Mucosa of gallbladder (tissue), 1 donor: Measurements from ENCODE around the gene CCDC13. TPM values are rescaled to one million over a fixed set of nuclear protein-coding genes. Genes with fewer than 3 reads are reported as not detected.

ENCODE experiments used
- DNase-seq: peaks from one replicate; pipeline ENCODE4 v3.0.0-alpha.2; 2020; ENCODE audit warnings: low spot score
- total RNA-seq: library from RNA; stranded (reverse); gene quantifications from one replicate; pipeline ENCODE4 v1.2.1, GENCODE V29; 2021
- donor health status: DM: no; HTN: no; CAD: no.

The CCDC13 gene
- total RNA-seq, 1 donor from 2014 or later, result 1.4 TPM

DNA sequence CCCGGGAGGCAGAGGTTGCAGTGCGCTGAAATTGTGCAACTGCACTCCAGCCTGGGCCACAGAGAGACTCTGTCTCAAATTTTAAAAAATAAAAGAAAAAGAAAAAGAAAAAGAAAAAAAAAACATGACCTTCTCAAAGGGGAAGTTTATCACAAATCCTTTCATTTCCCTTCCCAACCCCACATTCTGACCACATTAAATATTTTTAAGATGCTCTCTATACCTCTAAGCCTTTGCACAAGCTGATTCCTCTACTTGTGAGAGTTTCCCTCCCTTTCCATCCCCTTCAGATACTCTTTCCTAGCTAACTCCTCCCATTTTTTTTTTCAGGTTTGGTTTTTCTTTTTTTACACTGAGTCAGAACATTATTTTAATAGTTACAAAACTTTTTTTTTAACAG is 27.2 kb upstream of the CCDC13 start:
- no peak for DNase-seq

DNA sequence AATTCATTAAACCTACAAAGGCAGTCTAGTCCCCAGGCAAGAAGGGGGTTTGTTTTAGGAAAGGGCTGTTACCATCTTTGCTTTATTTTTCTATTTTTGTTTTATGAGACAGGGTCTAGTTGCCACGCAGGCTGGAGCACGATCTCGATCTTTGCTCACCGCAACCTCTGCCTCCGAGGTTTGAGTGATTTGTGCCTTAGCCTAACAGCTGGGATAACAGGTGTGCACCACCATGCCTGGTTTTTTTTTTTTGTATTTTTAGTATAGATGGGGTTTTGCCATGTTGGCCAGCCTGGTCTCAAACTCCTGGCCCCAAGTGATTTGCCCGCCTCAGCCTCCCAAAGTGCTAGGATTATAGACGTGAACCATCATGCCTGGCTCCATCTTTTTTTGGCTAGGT is 26.3 kb upstream of the CCDC13 start:
- DNase-seq, result no peak

DNA sequence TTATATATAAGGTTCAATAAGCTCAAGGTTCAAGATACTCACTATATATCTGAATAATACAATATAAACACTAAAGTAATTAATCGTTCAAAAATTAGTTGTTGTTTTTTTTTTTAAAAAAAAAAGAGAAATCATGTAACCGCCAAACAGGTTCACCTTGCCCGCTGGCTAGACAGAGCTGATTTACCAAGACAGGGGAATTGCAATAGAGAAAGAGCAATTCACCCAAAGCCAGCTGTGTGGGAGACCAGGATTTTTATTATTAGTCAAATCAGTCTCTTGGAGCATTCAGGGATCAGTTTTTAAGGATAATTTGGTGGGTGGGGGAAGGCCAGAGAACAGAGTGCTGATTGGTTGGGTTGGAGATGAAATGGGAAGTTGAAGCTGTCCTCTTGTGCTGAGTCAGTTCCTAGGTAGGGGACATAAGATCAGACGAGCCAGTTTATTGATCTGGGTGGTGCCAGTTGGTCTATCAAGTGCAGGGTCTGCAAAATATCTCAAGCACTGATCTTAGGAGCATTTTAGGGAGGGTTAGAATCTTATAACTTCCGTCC is 23.4 kb upstream of the CCDC13 start:
- DNase-seq, result no peak

DNA sequence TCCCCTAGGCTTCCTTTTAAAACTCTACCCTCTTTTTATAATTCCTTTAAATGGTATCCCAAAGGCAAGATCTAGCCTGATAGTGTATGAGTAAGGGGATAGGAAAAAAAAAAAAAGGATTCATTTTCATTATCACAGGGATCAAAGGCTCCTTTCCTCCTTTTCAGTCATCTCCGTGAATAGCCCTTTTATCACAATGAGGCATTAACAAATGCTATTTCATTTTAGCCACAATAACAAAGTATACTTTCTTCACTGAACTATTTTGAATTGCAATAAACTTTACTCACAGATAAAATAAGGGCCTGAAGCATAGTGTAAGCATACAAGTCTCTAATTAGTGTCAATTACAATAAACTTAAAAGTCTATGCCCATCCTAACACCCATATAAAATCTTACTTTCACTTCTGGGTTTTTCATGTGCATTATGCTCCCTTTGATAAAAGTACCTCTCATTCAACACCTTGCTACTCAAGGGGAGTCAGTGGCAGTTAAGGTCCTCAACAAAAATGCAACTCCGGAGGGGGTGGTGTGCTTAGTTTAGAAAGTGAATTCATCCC is 22.6 kb upstream of the CCDC13 start:
- no peak for DNase-seq

DNA sequence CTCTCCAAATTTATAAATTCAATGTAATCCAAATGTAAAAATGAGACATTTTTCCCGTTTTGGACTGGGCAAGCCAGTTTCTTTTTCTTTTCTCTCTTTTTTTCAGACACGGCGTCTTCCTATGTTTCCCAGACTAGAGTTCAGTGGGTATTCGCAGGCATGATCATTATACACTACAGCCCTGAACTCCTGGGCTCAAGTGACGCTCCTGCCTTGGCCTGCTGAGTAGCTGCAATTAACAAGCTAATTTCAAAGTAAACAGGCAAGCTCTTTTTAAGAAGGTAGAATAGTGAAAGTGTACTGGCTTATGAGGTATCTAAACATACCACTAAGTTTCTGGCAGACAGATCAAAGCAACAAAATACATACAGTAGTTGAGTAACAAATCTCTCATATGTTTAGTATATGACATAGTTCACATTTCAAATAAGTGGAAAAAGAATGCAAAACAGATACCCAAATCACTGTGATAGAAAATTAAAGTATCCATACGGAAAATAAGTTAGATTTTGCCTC is 17.7 kb upstream of the CCDC13 start:
- no peak for DNase-seq

DNA sequence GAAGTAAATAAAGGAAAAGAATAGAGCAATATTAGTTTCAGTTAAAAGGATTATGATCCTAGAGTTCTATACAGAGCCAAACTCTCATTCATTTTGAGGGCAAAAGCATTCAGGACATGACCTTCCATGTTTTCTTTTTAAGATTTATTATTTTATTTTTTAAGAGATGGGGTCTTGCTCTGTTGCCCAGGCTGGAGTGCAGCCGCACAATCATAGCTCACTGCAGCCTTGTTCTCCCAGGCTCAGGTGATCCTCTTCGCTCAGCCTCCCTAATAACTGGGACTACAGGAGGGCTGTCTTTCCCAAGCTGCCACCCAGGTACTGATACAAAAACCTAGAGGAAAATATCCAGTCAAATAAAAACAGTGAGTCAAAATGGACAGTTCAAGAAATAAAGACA is 13.6 kb upstream of the CCDC13 start:
- no peak for DNase-seq

DNA sequence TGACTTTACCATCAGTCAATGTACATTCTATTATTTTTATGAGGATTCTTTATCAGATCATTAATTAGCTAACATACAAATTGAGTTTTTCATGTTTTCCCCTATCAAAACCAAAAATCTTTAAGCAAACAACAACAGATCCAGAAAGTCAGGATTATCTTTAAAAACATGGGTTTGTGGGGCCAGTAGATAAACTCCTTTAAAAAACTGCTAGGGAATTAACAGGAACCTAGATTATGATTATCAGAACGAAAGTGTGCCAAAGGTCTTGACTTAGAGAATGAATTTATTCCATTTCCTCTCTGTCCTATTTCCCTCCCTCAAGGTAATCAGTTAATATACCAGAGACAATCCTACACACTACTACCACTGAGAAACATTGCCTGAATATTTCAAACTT is 13.2 kb upstream of the CCDC13 start:
- DNase-seq, result no peak

DNA sequence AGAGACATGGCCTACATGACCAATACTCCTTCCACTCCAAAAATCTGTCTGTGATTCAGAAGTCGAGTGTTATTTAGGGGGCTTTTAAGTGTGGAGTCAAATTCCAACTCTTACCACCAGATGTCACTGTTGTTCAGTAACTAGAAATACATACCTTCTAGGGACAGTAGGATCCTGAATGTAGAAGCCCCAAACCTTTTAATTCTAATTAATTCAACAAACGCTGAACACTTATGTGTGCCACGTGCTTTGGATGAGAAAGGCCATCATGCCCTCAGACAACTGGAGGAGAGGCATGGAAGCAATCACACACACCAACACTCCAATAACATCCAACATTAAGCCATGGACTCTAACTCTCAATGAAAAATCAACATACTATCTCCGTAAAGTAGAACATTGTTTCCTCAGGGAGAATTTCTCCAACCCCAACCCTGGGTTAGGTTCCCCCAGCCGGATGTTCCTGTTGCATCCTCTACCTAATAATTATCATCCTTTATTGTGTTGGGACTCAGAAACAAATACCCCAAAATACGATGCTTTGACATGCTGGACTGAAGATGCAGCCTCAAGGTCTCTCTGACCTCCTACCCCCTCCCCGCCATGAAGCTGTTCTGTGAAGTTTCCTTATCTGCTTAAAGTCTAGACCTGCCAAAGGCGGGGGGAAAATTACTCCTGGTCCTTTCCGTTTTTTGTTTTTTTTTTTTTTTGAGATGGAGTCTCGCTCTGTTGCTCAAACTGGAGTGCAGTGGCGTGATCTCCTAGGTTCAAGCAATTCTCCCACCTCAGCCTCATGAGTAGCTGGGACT is 8.0 kb upstream of the CCDC13 start:
- peak; percentile 31 for DNase-seq

DNA sequence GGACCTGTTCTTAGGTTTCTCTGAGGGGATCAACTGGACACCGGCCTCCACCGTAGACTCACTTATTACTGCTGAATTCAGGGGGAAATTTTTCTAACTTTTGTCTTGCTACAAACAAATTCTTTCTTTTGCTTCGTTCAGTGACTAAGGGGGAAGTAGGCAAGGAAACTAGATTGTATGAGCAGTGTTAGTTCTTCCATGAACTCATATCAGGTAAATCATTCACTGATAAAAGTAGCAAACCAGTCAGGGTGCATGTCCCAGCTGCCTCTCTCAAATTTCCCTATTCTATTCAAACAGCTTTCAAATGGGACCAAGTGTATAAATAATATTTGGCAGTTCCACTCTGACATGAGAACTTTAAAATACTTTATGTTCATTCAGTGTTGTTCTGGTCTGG is 7.3 kb upstream of the CCDC13 start:
- DNase-seq, result no peak

DNA sequence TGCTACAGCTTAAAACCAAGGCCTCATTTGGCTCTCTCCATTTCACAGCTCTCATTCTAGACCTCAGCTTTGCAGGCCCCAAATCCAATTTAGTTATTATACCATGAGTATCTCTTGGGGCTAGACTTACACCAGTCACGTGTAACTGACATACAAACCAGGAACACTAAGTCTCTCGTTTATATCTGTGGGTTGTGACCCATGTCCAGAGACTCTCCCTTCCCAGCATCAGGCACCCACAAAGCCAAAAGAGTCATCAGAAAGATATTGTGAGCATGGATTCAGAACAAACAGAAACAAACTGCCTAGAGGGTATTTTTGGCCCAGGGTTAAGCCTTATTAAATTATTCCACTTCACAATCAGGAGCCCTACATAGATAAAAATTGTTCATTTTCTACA is 5.6 kb upstream of the CCDC13 start:
- DNase-seq, result no peak

DNA sequence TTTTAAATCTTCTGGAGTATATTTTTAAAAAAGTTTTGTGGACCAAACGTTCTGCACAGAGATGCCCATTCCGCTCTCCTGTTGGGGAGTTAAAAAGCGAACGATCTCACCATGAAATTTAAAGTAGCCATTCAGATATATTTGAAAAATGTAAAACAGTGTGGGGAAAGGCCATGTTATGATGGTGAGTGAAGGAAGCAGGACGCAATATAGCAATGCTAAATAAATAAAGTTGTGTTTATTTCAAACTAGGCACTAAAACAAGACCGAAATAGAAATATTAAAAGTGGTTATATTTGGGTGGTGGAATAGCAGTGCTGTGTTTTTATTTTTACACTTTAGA is 327 bp upstream of the CCDC13 start:
- DNase-seq, result no peak

DNA sequence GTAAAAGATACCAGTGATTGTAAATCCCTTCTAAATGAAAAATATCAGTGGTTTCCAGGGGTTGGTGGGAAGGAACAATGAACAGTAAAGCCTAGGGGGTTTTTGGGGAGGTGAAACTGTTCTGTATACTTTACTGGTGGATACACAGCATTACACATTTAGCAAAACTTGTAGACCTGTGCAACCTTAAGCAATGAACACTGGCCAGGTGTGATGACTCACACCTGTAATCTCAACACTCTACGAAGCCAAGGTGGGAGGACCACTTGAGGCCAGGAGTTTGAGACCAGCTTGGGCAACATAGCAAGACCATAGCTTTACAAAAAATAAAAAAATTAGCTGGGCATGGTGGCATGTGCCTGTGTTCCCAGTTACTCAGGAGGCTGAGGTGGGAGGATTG is 1.8 kb downstream of the CCDC13 start:
- no peak for DNase-seq

DNA sequence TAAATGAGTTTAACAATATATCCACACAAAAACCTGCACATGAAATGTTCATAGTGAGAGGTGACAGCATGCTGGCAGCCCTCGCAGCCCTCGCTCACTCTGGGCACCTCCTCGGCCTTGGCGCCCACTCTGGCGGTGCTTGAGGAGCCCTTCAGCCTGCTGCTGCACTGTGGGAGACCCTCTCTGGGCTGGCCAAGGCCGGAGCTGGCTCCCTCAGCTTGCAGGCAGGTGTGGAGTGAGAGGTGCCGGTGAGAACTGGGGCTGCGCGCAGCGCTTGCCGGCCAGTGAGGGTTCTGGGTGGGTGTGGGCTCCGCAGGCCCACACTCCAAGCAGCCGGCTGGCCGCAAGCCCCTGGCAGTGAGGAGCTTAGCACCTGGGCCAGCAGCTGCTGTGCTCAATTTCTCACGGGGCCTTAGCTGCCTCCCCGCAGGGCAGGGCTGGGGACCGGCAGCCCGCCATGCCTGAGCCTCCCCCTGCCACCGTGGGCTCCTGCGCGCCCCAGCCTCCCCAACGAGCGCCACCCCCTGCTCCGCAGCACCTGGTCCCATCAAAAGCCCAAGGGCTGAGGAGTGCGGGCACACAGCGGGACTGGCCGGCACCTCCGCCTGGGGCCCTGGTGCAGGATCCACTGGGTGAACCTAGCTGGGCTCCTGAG is 3.4 kb downstream of the CCDC13 start:
- no peak for DNase-seq

DNA sequence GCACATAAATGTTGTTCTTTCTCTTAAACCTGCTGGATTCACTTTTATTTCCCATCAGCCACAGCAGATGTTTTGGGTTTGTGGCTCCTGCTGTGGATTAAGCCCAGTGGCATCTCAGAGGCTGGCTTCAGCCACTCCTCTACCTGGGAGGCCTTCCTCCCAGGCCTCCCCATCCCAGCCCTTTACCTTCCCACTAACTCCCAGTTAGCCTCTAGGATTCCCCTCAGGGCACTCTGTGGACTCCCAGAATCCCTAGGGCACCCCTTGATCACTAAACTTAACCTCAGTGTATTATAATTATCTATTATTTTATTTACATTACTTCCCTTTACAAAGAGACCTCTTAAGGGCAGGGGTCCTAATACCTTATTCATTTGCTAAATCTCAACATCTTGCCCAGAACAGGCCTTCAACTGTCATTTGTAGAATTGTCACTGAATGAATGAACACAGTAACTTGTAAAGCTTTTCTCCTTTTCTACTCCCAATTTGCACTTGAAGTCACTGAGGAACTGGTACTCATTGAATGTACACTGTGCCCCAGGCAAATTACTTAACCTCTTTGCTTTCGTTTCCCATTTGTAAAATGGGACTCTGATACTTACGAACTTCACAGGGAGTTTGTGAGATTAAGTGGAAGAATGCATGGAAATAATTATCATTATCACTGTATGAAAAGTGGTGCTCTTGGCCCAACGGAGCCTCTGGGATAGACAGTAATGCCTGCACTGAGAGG is 8.3 kb downstream of the CCDC13 start:
- DNase-seq, result no peak

DNA sequence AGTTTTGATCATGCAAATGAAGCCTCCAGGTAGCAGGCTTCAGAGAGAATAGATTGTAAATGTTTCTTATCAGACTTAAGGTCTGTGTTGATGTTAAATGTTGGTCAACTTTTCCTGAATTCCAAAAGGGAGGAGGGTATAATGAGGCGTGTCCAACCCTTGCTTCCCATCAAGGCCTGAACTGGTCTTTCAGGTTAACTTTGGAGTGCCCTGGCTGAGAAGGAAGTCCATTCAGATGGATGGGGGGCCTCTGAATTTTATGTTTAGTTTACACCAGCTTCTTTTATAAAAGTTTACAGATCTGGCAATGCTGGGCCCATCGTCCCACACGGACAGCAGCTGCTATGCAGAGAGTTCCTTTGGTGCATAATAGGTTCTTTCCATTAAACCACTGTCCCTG is 8.9 kb downstream of the CCDC13 start:
- no peak for DNase-seq

DNA sequence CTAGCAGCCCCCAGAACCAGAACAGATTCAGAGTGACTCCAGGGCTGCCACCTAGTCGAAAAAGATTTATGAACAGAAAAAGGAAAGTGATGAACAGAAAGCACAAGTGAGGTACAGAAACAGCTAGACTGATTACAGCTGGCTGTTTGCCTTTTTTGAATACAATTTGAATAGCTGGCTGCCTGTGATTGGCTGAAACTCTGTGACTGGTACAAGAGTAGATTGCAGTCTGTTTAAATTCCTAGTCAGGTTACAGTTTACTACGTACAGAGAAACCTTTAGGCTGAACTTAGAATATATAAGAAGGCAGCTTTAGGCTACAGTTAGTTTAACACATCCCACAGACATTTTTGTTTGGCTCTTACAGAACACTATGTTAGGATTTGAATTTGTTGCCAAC is 10.0 kb downstream of the CCDC13 start:
- no peak for DNase-seq

DNA sequence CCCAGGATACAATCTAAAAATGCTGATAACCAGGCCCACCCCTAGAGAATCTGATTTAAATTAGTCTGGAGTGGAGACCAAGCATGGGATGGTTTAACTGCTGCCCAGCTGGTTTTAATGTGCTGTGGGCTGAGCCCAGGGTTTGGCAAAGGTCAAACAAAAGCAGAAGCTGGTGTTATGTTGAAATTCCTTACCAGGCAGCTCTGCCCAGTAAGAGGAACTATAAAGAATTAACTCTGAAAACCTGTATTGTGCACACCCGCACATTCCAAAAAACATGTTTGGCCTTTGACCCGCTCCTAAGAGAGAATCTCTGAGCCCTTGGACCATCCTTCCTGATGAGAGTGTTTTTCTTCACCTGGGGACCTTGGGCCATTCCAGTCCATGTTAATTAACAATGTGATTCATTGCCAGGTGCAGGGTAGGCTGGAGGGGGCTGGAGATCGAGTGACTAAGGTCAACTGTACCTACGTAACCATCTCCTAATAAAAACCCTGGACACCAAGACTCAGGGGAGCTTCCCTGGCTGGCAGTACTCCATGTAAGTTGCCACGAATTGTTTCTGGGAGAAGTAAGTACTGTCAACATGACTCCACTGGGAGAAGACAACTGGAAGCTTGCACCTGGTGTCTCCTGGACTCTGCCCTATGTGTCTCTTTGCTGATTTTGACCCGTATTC is 10.9 kb downstream of the CCDC13 start:
- no peak for DNase-seq

DNA sequence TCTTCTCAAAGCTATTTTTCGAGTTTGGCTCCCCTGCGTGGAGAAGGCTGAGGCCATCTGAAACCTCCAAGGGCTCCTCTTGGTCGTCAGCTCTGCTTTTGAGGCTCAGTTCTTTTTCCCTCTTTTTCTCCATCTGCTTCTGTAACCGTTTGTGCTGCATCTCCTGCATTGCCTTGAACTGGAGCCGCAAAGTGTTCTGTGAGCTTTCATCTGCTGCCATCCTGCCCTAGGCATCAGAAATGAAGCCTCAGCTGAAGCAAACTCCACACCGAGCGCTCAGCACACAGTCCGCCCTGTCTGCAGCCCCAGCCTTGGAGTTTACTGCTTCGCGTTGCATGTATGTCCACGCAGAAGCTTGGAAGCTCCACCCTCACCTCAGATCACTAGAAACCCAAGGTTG is 14.9 kb downstream of the CCDC13 start:
- DNase-seq, result no peak

DNA sequence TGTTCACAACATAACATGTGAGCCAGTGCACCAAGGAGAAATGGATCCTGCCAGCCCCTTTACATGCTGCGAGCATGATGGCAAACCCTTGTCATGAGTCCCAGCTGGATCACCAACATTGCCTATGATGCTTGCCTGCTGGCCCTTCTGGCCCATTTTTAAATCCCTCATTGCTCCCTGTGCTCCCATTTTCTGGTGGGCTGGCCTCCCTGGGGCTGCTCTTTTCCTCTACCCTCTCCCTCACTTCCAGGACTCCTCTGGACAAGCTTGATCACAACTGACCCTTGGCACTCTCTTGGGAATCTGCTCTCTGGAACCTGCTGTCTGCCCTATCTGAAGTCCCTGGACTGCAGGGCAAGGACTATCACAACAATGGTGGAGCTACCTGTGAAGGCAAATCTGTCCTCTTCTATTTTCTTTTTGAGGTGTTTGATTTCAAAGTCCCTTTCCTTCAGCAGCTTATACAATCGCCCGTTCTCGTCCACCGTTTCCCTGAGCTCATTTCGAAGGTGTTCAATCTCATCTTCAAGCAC is 16.3 kb downstream of the CCDC13 start:
- no peak for DNase-seq

DNA sequence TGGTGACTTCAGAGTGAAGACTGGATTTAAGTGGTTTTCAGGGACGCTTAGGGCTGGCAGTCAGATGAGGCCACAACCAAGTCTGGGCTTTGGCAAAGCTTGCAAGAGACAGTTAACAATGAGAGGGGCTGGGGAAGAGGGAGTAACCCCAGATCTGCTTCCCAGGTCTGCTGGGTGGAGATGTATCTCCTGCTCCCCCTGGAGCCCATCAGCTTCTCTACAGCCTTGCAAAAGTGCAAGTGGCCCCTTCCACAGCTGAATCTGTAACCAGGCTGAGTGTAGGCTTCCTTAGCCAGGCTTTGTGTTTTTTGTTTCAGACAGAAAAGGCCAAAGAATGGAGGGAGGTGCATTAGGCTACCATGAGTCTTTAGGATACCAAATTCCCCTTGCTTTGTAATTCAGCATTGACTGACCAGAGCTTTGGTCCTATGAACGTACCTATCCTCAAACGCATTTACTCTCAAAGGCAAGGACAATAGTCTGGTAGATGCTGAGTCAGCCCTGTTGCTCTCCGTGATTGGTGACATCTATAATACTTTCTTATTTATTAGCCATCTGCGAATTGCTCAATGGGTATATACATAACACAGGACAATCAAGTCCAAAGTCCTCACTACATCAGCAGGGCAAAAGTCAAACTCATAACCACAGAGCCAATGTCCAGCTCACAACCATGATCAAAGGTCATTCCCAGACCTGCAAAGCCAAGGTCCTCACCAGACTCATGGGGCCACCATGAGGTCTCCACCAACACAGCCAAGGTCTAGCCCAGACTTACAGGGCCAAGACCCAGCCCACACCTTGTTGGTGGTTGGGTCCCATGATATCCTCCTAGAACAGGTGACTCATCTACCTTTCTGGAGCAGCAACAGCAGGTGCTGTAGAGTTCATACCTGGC is 17.1 kb downstream of the CCDC13 start:
- DNase-seq, result peak; percentile 74
